HCT116 (cell line): ENCODE measurements around the gene PPP4R3A. TPM values are rescaled to one million over a fixed set of nuclear protein-coding genes. Genes with fewer than 3 reads are reported as not detected.

Experiments used
- ATAC-seq: fragments of 200-7000 bp; cut with Tn5 transposase; 2 replicates; pipeline ENCODE4 v1.9.1; 2020; ENCODE audit warnings: mild to moderate bottlenecking, moderate library complexity
- BruUV-seq: library from RNA; stranded (reverse); fragments of 400-500 nt; replicated peaks from 2 replicates; lab custom pipeline; 2021; lab: Mats Ljungman, UMichigan
- CTCF ChIA-PET: fragments of 300-600 bp; sonication (Branson Sonifier 250); formaldehyde crosslinking; loops from one replicate; lab custom pipeline; 2021; ENCODE audit warnings: antibody characterized with exemption; lab: Charles Lee
- POLR2A ChIA-PET: fragments of 300-600, 350-600 bp; sonication (Branson Sonifier 250); formaldehyde crosslinking; loops from one replicate; lab custom pipeline; 2021; ENCODE audit warnings: antibody characterized with exemption; lab: Charles Lee
- RAD21 ChIA-PET, 2 experiments: fragments of 300-600 bp; sonication (Branson Sonifier 250); formaldehyde crosslinking; loops; one replicate each; lab custom pipeline; 2023; ENCODE audit warnings: low total read pairs in 2 of 2; ENCODE audit not compliant: uncharacterized antibody in 2 of 2, unreplicated experiment in 2 of 2, low non-redundant PET in 1 of 2; lab: Charles Lee
- DNase-seq: peaks from one replicate; pipeline ENCODE4 v3.0.0-alpha.2; 2010; ENCODE audit warnings: low read depth, low spot score
- H2AFZ ChIP-seq: fragments of 200-600 bp; shearing (Covaris generic), sonication (generic); 2 replicates; pipeline ENCODE4 v1.6.1; 2017; ENCODE audit warnings: low read depth, mixed run types, mixed read lengths, antibody characterized with exemption, low read length; ENCODE audit not compliant: poor library complexity, severe bottlenecking
- H3K27ac ChIP-seq: 2 replicates; pipeline ENCODE4 v1.5.1; 2012; ENCODE audit warnings: low read depth, low read length
- H3K27me3 ChIP-seq: fragments of 200-600 bp; sonication (generic); 2 replicates; pipeline ENCODE4 v1.6.1; 2016; ENCODE audit warnings: mixed run types, low read length, mixed read lengths; ENCODE audit not compliant: insufficient read depth
- H3K36me3 ChIP-seq, 2 experiments: fragments of 200-500 bp in 1 of 2; fragments of 200-600 bp in 1 of 2; sonication (Bioruptor generic) in 1 of 2; sonication (generic) in 1 of 2; 2 replicates each; pipeline versions ENCODE4 v1.5.1 to v1.6.1; 2014 to 2016; ENCODE audit warnings: low read length in 2 of 2, inconsistent platforms in 1 of 2, mixed read lengths in 1 of 2, mixed run types in 1 of 2; ENCODE audit not compliant: insufficient read depth in 2 of 2, control insufficient read depth in 1 of 2
- H3K4me1 ChIP-seq, 2 experiments: fragments of 200-600 bp in 1 of 2; sonication (generic) in 1 of 2; 2 replicates each; pipeline versions ENCODE4 v1.5.1 to v1.6.1; 2012 to 2017; ENCODE audit warnings: low read length in 2 of 2, inconsistent platforms in 1 of 2, mild to moderate bottlenecking in 1 of 2, mixed read lengths in 1 of 2, mixed run types in 1 of 2, moderate library complexity in 1 of 2; ENCODE audit not compliant: insufficient read depth in 2 of 2, control insufficient read depth in 1 of 2
- H3K4me2 ChIP-seq: fragments of 200-600 bp; sonication (generic); 2 replicates; pipeline ENCODE4 v1.6.1; 2017; ENCODE audit warnings: mixed run types, low read length, mixed read lengths
- H3K4me3 ChIP-seq, 2 experiments: fragments of 200-600 bp in 1 of 2; sonication (generic) in 1 of 2; replicated peaks in 1 of 2; 2 replicates each; pipeline ENCODE4 v1.5.1; 2011 to 2016; ENCODE audit warnings: low read length in 2 of 2, control low read depth in 1 of 2, low read depth in 1 of 2, mild to moderate bottlenecking in 1 of 2, mixed read lengths in 1 of 2, mixed run types in 1 of 2
- H3K79me2 ChIP-seq: fragments of 200-600 bp; sonication (generic); 2 replicates; pipeline ENCODE4 v1.6.1; 2017; ENCODE audit warnings: mild to moderate bottlenecking, mixed run types, low read length, moderate library complexity, mixed read lengths; ENCODE audit not compliant: insufficient read depth
- H3K9ac ChIP-seq: fragments of 200-600 bp; sonication (generic); 2 replicates; pipeline ENCODE4 v1.6.1; 2016; ENCODE audit warnings: low read length, mixed read lengths
- H3K9me2 ChIP-seq: fragments of 200-600 bp; sonication (generic), shearing (Covaris generic); 2 replicates; pipeline ENCODE4 v1.6.1; 2017; ENCODE audit warnings: mixed run types, mild to moderate bottlenecking, moderate library complexity; ENCODE audit not compliant: insufficient read depth
- H3K9me3 ChIP-seq, 2 experiments: fragments of 200-500 bp in 1 of 2; fragments of 200-600 bp in 1 of 2; sonication (Bioruptor generic) in 1 of 2; sonication (generic) in 1 of 2; 2 replicates each; pipeline ENCODE4 v1.6.1; 2014 to 2017; ENCODE audit warnings: low read length in 2 of 2, mixed read lengths in 2 of 2, inconsistent platforms in 1 of 2, low read depth in 1 of 2, mild to moderate bottlenecking in 1 of 2, mixed run types in 1 of 2, moderate library complexity in 1 of 2; ENCODE audit not compliant: control insufficient read depth in 1 of 2, insufficient read depth in 1 of 2
- H4K20me1 ChIP-seq: fragments of 200-600 bp; sonication (generic), shearing (Covaris generic); 2 replicates; pipeline ENCODE4 v1.6.1; 2017; ENCODE audit warnings: mixed run types, mild to moderate bottlenecking, moderate library complexity; ENCODE audit not compliant: insufficient read depth
- CEBPB ChIP-seq: IDR thresholded peaks from 2 replicates; pipeline ENCODE4 v1.6.1; 2012; ENCODE audit warnings: low read depth
- EZH2 ChIP-seq: fragments of 200-600 bp; sonication (generic); IDR thresholded peaks from 2 replicates; pipeline ENCODE4 v1.6.1; 2017; ENCODE audit warnings: antibody characterized with exemption, mixed run types
- JUND ChIP-seq: IDR thresholded peaks from 2 replicates; pipeline ENCODE4 v1.6.1; 2012
- MAX ChIP-seq: IDR thresholded peaks from 2 replicates; pipeline ENCODE4 v1.6.1; 2012
- POLR2A ChIP-seq: IDR thresholded peaks from 2 replicates; pipeline ENCODE4 v1.7.0; 2011; ENCODE audit warnings: borderline replicate concordance; ENCODE audit not compliant: insufficient read depth, insufficient read length; ENCODE audit errors: extremely low read depth
- POLR2AphosphoS5 ChIP-seq: IDR thresholded peaks from 2 replicates; pipeline ENCODE4 v1.6.1; 2011; ENCODE audit warnings: mild to moderate bottlenecking, low read depth, low read length, moderate library complexity
- SRF ChIP-seq: IDR thresholded peaks from 2 replicates; pipeline ENCODE4 v1.6.1; 2012; ENCODE audit warnings: low read depth
- YY1 ChIP-seq: IDR thresholded peaks from 2 replicates; pipeline ENCODE4 v1.6.1; 2011; ENCODE audit warnings: low read length, low read depth, moderate library complexity, mild to moderate bottlenecking; ENCODE audit not compliant: insufficient replicate concordance; ENCODE audit errors: extremely low read depth
- intact Hi-C: fragments of 100-400 bp; cut with micrococcal nuclease; formaldehyde crosslinking; loops from 2 replicates; pipeline ENCODE4 v1.10.0; 2022
- total RNA-seq: library from RNA; stranded (reverse); gene quantifications from one replicate; pipeline ENCODE4 v1.2.1, GENCODE V29; 2021; ENCODE audit not compliant: unreplicated experiment

The PPP4R3A gene
- total RNA-seq, 1 experiment from 2014 or later = 67.7 TPM

- Histone ChIP-seq H3K27me3 (no peaks in the 10 kb centered on the region), H3K9me2 (no peaks in the 10 kb centered on the region), H3K36me3 (peaks cover 61 to 63% of the 10 kb centered on the region in 2 experiments), H3K9me3 (no peaks in the 10 kb centered on the region), H3K79me2 (peaks cover 83% of the 10 kb centered on the region), H2AFZ (no peak overlapping the region), H3K9ac (no peak overlapping the region), H4K20me1 (peaks cover 26% of the 10 kb centered on the region), H3K27ac (no peak overlapping the region), H3K4me1 (no peaks in the 10 kb centered on the region), H3K4me3 (no peak overlapping the region), H3K4me2 (no peak overlapping the region)
- ChIA-PET CTCF (no interaction called here), RAD21 (no interaction called here), POLR2A (no interaction called here)
- no peak for ATAC-seq
- BruUV-seq = no TSS peak
- TF ChIP-seq POLR2AphosphoS5 = no peak
- TF ChIP-seq MAX = no peak
- no peak for TF ChIP-seq YY1
- TF ChIP-seq CEBPB = no peak
- no peak for TF ChIP-seq POLR2A
- no peak for TF ChIP-seq SRF
- no peak for TF ChIP-seq EZH2
- TF ChIP-seq JUND = no peak
- DNase-seq = no peak
- intact Hi-C loops = no loop called here
Observed at GRCh38 chr14:91477388-91477787, 32.7 kb downstream of the PPP4R3A start.

- H3K9me3 ChIP-seq = no peaks in the 10 kb centered on the region
- no peak overlapping the region for H3K27ac ChIP-seq
- peaks cover 54% of the 10 kb centered on the region for H3K79me2 ChIP-seq
- no peak for DNase-seq
- no peak overlapping the region for H3K9ac ChIP-seq
- POLR2A ChIA-PET = no interaction called here
- RAD21 ChIA-PET = no interaction called here
- CTCF ChIA-PET = no interaction called here
- H4K20me1 ChIP-seq = peaks cover 12% of the 10 kb centered on the region
- TF ChIP-seq SRF = no peak
- no peaks in the 10 kb centered on the region for H3K27me3 ChIP-seq
- peaks cover 58 to 65% of the 10 kb centered on the region in 2 experiments for H3K36me3 ChIP-seq
- ATAC-seq = no peak
- H3K4me2 ChIP-seq = no peak overlapping the region
- no peaks in the 10 kb centered on the region for H3K9me2 ChIP-seq
- no peak overlapping the region for H2AFZ ChIP-seq
- BruUV-seq = no TSS peak
- no peak overlapping the region for H3K4me3 ChIP-seq
- intact Hi-C loops = no loop called here
- H3K4me1 ChIP-seq = no peaks in the 10 kb centered on the region
Observed at GRCh38 chr14:91473046-91473445, 37.1 kb downstream of the PPP4R3A start.
